Measurements from ENCODE around the gene SMG6.

The SMG6 gene

GRCh38 chr17:2093349-2093748 is 210.2 kb downstream of the SMG6 start:
- peak; percentile 52 for DNase-seq

DNA sequence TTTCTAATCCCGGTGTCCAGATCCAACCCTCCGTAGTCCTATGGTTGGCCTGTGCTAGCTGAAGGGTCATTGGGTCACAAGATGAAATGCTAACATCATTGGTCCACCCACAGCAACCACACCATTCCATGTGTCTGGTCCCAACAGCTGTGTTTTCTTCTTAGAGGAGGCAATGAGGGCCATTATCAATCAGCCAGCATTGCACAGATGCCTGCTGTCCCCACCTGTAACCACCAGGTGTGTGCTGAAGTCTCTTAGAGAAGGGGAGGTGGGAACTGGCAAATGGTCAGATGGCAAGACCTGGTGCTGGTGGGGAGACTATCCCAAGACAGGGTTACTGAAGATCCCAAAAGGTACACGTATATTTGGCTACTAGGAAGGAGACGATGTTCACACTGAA is 211.3 kb downstream of the SMG6 start:
- DNase-seq: no peak

- DNase-seq: no peak
These were observed 212.6 kb downstream of the SMG6 start for GRCh38 chr17:2090804-2091534.

GRCh38 chr17:2090210-2090641 is 213.4 kb downstream of the SMG6 start:
- no peak for DNase-seq

- no peak for DNase-seq
These were observed 214.6 kb downstream of the SMG6 start for GRCh38 chr17:2089021-2089422.

GRCh38 chr17:2087597-2088211 is 215.9 kb downstream of the SMG6 start:
- DNase-seq: no peak

- DNase-seq: no peak
These were observed 217.3 kb downstream of the SMG6 start for GRCh38 chr17:2086306-2086705.

DNA sequence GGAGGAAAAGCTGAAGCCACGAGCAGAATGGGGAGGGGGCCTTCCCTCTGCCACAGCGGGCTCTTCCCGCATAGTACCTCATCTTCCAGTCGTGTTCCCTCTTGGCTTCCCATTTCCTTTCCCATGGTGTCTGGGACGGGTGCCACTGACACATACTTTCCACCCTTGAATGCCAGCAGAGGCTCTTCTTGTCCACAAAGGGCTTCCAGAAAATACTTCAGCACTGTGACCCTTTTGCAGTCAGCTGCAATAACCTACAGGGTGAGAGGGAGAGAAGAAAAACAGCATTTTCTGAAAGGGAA is 218.0 kb downstream of the SMG6 start:
- no peak for DNase-seq

DNA sequence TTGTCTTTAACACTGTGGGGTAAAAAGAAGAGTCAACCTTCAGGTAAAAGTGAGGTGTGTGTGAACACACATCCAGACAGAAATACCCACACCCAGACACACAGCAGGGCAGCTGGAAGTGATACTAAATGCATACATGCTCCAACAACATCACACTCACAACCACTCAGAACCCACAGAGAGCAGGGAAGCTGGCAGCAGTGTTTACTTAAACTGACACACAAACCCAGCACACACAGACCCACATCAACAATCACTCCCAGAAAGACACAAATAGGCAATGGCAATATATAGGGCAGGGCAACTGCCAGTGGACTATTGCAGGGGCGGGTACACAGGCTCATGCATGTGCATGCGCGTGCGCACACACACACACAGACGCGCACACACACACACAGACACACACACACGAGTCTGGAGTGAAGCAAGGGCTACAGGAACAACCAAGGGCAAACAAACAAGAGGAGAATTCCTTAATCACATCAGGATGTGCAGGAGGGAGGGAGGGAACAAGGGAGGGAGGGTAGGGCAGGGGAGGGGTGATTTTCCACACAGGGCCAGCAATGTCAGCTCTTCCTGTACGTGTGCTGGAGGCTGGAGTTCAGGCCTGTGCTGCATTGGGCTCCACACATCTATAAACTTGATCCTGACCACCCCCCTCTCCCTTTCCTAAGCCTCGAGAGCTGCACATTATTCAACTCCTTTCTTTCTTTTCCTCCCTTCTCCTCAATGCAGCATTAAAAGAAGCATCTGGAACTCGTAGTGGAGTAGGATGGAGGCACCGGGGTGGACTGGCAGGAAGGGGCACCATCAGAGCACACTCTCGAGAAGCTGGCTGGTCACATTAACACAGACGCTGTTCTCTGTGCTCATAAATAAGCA is 218.6 kb downstream of the SMG6 start:
- no peak for DNase-seq

- no peak for DNase-seq
These were observed 219.4 kb downstream of the SMG6 start for GRCh38 chr17:2084036-2084765.

- DNase-seq: no peak
These were observed 220.0 kb downstream of the SMG6 start for GRCh38 chr17:2083613-2084035.

GRCh38 chr17:2082003-2082781 is 221.4 kb downstream of the SMG6 start:
- DNase-seq: no peak

DNA sequence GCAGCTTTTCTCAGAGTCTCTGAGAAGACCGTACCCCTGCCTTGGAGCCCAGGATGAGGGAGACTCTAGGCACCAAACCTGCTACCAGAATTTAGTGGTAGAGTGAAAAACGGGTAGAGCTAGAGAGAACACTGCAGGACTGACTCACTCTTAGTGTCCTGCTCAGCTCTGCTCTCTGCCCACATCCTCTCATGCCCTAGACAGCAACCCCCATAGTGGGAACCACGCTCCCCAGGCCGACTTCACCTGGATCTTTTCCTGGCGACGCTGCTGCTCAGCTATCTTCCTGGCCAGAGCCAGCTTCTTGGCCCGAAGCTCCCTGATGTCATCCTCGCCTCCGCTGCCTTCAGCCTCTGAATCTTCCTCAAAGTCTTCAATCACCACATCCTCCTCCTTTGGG is 222.0 kb downstream of the SMG6 start:
- DNase-seq: no peak

DNA sequence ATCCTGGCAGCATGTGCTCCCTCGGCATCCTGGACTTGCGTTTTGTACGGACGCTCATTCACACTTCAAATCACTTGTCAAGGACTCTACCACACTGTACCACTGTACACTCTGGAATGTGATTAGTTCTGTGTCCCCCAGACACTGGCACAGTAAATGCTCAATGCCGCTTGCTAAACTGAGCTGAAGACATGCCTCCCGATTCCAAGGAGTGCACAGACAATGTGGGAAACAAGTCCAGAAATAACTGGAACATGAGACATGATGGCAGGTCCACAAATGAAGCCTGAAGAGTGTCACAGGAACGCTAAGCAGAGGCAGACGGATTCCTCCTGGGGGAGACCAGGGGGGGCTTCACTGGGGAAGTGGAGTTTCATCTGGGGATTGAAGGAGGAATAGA is 226.5 kb downstream of the SMG6 start:
- no peak for DNase-seq

GRCh38 chr17:2076087-2076984 is 227.2 kb downstream of the SMG6 start:
- no peak for DNase-seq

DNA sequence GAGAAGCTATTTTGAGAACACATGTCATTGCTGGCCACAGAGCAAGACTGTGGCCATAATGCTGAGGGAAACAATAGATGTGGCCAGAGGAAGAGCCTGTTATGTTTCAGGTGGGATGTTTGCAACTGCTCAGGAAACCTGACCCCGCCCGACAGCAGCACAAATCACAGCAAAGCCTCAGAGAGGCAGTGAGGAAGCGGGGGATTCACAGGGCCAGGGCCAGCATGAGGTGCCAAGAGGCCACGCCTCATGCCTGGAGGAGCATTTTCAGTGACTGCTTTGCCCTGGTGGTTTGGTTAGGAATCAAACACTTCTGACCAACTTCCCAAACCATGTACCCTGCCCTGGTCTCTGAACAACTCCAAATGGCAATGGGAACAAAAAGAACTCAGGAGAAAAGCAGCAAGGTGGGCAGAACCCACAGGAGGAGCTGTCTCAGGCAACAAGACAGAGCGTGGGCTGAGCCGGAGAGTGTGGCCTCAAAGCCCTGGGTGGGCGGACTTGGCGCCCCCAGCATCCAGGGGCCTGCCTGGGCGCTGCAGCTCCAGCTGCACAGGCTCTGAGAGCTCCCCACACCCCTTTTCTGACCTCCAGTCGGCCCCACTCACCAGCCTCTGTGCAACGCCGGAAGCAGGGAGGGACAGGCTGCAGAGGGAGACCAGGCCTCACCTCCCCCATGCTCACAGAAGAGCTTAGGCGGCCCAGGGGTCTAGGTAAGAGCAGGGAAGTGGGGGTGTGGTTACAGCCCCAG is 228.1 kb downstream of the SMG6 start:
- no peak for DNase-seq

GRCh38 chr17:2074919-2075318 is 228.7 kb downstream of the SMG6 start:
- DNase-seq: no peak

DNA sequence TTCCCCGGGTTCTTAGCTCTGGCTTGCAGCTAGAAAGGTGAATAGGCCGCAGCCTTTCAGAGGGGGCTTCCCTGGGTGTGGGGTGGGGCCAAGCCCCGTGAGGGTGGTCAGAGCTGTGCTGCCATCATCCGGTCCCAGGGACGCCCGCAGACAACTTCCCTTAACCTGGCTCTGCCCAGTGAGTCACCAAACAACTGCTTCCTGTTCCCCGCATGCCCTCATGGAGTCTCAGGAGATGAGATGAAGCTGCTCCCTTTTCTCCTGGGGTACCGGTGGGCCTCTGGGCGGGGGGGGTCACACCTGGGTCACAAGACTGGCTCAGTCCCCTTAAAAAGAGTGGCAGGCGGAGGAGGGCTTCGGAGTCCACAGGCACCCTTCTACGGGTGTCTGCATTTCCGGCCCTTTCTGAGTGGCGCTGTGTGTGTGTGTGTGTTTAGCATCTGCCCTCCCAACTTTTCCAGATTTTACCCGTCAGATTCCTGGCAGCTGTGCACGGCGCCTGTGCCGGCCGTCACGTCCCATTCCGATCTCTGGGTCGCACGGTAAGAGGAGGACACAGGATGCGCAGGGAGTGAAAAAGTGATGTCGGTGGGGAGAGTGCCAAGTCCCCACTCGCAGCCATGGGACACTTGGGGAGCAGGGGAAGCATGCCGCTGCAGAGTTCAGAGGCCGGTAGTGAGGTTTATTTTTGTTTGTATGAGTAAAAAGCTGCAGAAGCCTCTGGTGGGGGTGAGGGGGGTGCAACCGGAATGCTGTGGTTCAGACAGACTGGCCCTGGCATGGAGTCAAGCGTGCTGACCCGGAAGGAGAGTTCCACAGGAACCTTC is 231.9 kb downstream of the SMG6 start:
- DNase-seq: no peak

- no peak for DNase-seq
These were observed 232.6 kb downstream of the SMG6 start for GRCh38 chr17:2071024-2071385.

Measured in NCI-H2029 treated with DMSO at 0.1 percent for 48 hours (cell line).